Neural cell (in vitro differentiated cells): ENCODE results near the gene PRDM13. TPM values are rescaled to one million over a fixed set of nuclear protein-coding genes. Genes with fewer than 3 reads are reported as not detected.
A peak's percentile ranks its signal among the peaks of the same experiment; 100 is the strongest.

ENCODE experiments used
- H2AFZ ChIP-seq: fragments of 200-600, 300-800 bp; sonication (generic), shearing (Covaris generic); 2 replicates; pipeline ENCODE4 v1.6.0; 2014; ENCODE audit warnings: low read depth, mild to moderate bottlenecking, antibody characterized with exemption, low read length, moderate library complexity
- H3F3A ChIP-seq: fragments of 200-600 bp; shearing (Covaris generic); 2 replicates; pipeline ENCODE4 v1.6.1; 2016; ENCODE audit warnings: mild to moderate bottlenecking, moderate library complexity, mixed read lengths, antibody characterized with exemption, low read length; ENCODE audit not compliant: insufficient read depth, poor library complexity, severe bottlenecking
- H3K27ac ChIP-seq: fragments of 200-600, 300-800 bp; sonication (generic), shearing (Covaris generic); 2 replicates; pipeline ENCODE4 v1.5.1; 2014; ENCODE audit warnings: mild to moderate bottlenecking, low read length, moderate library complexity
- H3K27me3 ChIP-seq: fragments of 300-800, 200-600 bp; sonication (generic), shearing (Covaris generic); 2 replicates; pipeline ENCODE4 v1.6.0; 2014; ENCODE audit warnings: mild to moderate bottlenecking, low read depth, low read length, moderate library complexity; ENCODE audit not compliant: insufficient read depth
- H3K36me3 ChIP-seq: fragments of 300-800, 200-600 bp; sonication (generic), shearing (Covaris generic); 2 replicates; pipeline ENCODE4 v1.5.1; 2014; ENCODE audit warnings: mild to moderate bottlenecking, antibody characterized with exemption, low read length, moderate library complexity; ENCODE audit not compliant: insufficient read depth
- H3K4me2 ChIP-seq: fragments of 300-800, 200-600 bp; sonication (generic), shearing (Covaris generic); 2 replicates; pipeline ENCODE4 v1.6.0; 2014; ENCODE audit warnings: mild to moderate bottlenecking, low read length
- H3K4me3 ChIP-seq: fragments of 300-800, 200-600 bp; sonication (generic), shearing (Covaris generic); 2 replicates; pipeline ENCODE4 v1.5.1; 2014; ENCODE audit warnings: mild to moderate bottlenecking, low read length, moderate library complexity
- H3K79me2 ChIP-seq: fragments of 200-600 bp; shearing (Covaris generic); replicated peaks from 2 replicates; pipeline ENCODE4 v1.6.0; 2014; ENCODE audit warnings: mild to moderate bottlenecking, low read length, moderate library complexity; ENCODE audit not compliant: insufficient read depth
- H3K9ac ChIP-seq: fragments of 300-800, 200-600 bp; sonication (generic), shearing (Covaris generic); 2 replicates; pipeline ENCODE4 v1.6.1; 2016; ENCODE audit warnings: mild to moderate bottlenecking, low read length, mixed read lengths
- H3K9me2 ChIP-seq: fragments of 200-600 bp; shearing (Covaris generic); 2 replicates; pipeline ENCODE4 v1.6.1; 2016; ENCODE audit warnings: mild to moderate bottlenecking, low read length, mixed read lengths; ENCODE audit not compliant: insufficient read depth
- H3K9me3 ChIP-seq: fragments of 200-600, 300-800 bp; sonication (generic), shearing (Covaris generic); 2 replicates; pipeline ENCODE4 v1.6.1; 2016; ENCODE audit warnings: mild to moderate bottlenecking, mixed run types, low read length, moderate library complexity, mixed read lengths
- H4K20me1 ChIP-seq: fragments of 200-600 bp; shearing (Covaris generic); 2 replicates; pipeline ENCODE4 v1.6.1; 2016; ENCODE audit warnings: mild to moderate bottlenecking, mixed run types; ENCODE audit not compliant: insufficient read depth
- EP300 ChIP-seq: fragments of 450-650 bp; conservative IDR thresholded peaks from 2 replicates; pipeline ENCODE4 v1.6.1; 2014; ENCODE audit warnings: antibody characterized with exemption, mild to moderate bottlenecking, moderate library complexity; ENCODE audit not compliant: poor library complexity, severe bottlenecking
- EZH2 ChIP-seq: fragments of 200-600, 300-800 bp; shearing (Covaris generic), sonication (generic); IDR thresholded peaks from 2 replicates; pipeline ENCODE4 v1.6.1; 2014; ENCODE audit warnings: antibody characterized with exemption, low read length, borderline replicate concordance, mild to moderate bottlenecking; ENCODE audit not compliant: insufficient read depth, poor library complexity, severe bottlenecking
- POLR2AphosphoS5 ChIP-seq: IDR thresholded peaks from 2 replicates; pipeline ENCODE4 v1.6.1; 2012
- SMC3 ChIP-seq: fragments of 450-650 bp; conservative IDR thresholded peaks from 2 replicates; pipeline ENCODE4 v1.6.1; 2014; ENCODE audit warnings: antibody characterized with exemption, mild to moderate bottlenecking, moderate library complexity; ENCODE audit not compliant: poor library complexity
- TAF1 ChIP-seq: IDR thresholded peaks from 2 replicates; pipeline ENCODE4 v1.6.1; 2012; ENCODE audit warnings: low read depth
- polyA plus RNA-seq: library from polyadenylated mRNA; depleted of rRNA; stranded (reverse); fragments of >200 nt; gene quantifications from 2 replicates; pipeline ENCODE4 v1.2.3, GENCODE V29; 2014
- TF ChIP-seq, protein P1 (sequence below): IDR thresholded peaks from 2 replicates; pipeline ENCODE4 v1.6.1; 2012; ENCODE audit warnings: borderline replicate concordance

Gene PRDM13
- polyA plus RNA-seq, 1 donor from 2014 or later = not detected

DNA sequence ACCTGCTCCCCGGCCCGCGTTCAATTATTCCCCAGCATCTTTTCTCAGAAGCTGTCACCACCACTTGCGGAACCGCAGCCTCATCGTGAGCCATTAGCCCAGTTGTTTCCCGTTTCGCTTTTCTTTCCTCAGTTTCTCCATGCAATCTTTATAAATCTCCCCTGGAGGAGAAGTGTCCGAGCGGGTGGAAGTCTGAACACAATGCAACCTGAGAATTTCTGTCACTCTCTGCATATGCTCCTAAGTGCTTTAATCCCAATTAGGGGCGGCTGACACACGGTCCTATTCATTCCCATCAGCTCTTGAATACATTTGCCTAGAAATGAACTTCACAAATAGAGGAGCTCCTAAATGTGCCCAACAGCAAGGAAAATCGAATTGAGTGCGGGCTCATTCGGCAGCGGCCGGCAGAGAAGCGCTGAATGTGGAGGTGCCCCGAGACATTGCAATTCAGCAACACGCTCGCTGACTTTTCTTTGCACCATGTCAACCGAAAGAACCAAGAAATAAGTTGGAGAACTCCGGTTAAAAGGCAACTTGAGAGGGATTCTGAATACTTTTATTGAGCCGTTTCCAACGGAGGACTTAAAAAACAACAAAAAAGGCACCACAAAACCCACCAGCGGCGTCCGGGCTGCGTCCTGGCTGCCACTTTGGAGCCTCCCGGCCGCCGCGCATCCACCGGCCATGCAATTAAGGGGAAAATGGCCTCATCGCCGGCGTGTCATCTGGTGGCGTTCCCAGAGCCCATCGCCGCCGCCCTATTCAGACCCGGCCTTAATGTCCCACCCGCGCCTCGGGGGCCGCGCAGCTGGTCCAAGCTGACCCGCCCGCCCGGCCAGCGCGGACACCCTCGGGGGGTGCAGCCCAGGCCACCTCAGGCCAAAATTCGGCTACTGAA, 3.9 kb upstream of the PRDM13 start:
- Histone ChIP-seq H3K27me3 (peaks cover 100% of the 10 kb centered on the region), H3K79me2 (no peaks in the 10 kb centered on the region), H3K9me3 (no peaks in the 10 kb centered on the region), H3K36me3 (no peaks in the 10 kb centered on the region), H3K27ac (no peak overlapping the region), H2AFZ (no peak overlapping the region), H3K4me3 (no peak overlapping the region), H4K20me1 (no peaks in the 10 kb centered on the region), H3K4me2 (no peak overlapping the region), H3F3A (no peaks in the 10 kb centered on the region), H3K9ac (no peak overlapping the region), H3K9me2 (no peaks in the 10 kb centered on the region)
- no peak for TF ChIP-seq SMC3
- peak; percentile 15 for TF ChIP-seq EZH2
- TF ChIP-seq POLR2AphosphoS5 = peak; percentile 21
- no peak for TF ChIP-seq EP300

DNA sequence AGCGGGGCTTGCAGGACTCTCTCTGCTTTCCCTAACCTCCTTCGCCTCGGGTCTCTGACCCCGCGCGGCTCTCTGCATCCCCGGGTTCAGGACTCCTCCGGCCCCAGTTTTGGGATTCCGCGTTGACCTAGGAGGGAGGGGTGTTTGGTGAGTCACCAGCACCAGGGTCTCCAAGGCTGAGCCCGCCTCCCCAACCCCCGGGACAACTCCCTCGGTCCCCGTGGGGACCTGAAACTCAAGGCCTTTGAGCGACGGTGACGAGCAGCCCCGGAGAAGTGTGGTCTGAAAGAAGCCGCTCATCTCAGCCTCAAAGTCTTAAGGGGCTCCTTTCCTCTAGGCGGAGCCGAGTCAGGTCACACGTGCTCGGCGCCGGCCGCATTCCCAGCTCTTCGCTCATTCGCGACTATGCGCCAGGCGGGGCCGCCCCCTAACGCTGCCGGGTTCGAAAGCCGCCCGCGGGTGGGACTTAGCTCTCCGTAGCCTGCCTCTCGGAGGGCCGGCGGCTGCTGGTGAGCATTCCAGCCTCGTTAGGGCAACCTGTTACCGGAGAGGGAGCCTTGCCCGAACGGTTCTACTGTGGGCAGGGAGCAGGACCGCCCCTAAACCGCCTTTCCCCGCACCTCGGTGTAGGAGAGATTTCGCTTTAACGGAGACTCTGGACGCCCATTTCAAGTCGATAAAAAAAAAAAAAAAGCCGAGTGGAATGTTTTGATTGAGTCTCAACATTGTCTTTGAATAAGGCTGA, 3.0 kb upstream of the PRDM13 start:
- H3K36me3 ChIP-seq = no peaks in the 10 kb centered on the region
- H3K4me3 ChIP-seq = peak overlapping the region; percentile 52
- TF ChIP-seq EZH2 (peak; percentile 81), POLR2AphosphoS5 (peak; percentile 54), SMC3 (no peak)
- H3K27me3 ChIP-seq = peaks cover 100% of the 10 kb centered on the region
- H3K9me2 ChIP-seq = no peaks in the 10 kb centered on the region
- no peak overlapping the region for H3K9ac ChIP-seq
- H2AFZ ChIP-seq = no peak overlapping the region
- no peak overlapping the region for H3K27ac ChIP-seq
- no peaks in the 10 kb centered on the region for H3K9me3 ChIP-seq
- no peaks in the 10 kb centered on the region for H3K79me2 ChIP-seq
- H3F3A ChIP-seq = no peaks in the 10 kb centered on the region
- H3K4me2 ChIP-seq = no peak overlapping the region
- no peaks in the 10 kb centered on the region for H4K20me1 ChIP-seq

DNA sequence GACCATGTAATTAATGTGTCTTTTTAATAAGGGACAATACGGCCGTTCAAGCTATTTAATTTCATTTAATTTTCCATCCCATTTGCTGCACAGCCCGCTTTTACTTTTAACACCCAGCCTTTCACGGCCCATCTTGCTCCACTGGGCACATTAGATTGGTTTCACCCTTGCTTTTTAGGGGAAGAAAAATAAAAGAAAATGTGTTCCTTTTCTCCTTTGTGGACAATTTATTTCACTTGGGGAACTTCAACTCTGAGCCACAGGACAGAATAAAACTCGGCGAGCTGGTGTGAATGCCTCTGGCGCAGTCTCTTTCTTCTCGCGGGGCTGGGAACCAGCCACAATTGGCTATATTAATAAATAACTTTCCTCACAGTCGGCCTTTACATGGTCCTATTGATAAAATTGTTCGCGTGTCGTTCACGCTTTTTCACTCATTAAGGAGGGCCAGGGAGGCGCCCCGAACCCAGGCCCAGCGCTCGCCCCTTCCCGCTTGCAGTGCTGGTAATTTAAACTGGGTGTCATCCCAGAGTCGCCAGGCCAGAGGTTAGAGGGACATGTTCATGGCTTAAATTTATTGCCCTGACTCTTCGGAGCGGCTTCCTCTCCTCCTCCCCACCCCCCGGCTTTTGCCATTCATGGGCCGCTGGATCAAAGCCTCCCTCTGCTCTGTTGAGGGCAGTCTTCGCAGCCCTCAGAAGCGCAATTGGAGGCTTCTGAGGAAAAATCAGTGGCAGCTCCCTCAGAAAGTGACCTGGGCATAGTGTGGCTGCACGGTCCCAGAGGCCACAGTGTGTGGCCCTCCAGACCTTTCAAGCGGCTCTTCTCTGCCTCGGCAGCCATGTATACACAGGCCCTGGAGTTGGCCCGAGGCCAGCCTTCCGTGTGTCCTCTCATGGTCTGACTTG, 2.2 kb upstream of the PRDM13 start:
- H3F3A ChIP-seq = no peaks in the 10 kb centered on the region
- H3K27ac ChIP-seq = no peak overlapping the region
- H3K79me2 ChIP-seq = no peaks in the 10 kb centered on the region
- peaks cover 100% of the 10 kb centered on the region for H3K27me3 ChIP-seq
- no peak overlapping the region for H3K9ac ChIP-seq
- no peaks in the 10 kb centered on the region for H3K9me3 ChIP-seq
- no peak overlapping the region for H3K4me3 ChIP-seq
- TF ChIP-seq EP300 = no peak
- TF ChIP-seq, protein P1, sequence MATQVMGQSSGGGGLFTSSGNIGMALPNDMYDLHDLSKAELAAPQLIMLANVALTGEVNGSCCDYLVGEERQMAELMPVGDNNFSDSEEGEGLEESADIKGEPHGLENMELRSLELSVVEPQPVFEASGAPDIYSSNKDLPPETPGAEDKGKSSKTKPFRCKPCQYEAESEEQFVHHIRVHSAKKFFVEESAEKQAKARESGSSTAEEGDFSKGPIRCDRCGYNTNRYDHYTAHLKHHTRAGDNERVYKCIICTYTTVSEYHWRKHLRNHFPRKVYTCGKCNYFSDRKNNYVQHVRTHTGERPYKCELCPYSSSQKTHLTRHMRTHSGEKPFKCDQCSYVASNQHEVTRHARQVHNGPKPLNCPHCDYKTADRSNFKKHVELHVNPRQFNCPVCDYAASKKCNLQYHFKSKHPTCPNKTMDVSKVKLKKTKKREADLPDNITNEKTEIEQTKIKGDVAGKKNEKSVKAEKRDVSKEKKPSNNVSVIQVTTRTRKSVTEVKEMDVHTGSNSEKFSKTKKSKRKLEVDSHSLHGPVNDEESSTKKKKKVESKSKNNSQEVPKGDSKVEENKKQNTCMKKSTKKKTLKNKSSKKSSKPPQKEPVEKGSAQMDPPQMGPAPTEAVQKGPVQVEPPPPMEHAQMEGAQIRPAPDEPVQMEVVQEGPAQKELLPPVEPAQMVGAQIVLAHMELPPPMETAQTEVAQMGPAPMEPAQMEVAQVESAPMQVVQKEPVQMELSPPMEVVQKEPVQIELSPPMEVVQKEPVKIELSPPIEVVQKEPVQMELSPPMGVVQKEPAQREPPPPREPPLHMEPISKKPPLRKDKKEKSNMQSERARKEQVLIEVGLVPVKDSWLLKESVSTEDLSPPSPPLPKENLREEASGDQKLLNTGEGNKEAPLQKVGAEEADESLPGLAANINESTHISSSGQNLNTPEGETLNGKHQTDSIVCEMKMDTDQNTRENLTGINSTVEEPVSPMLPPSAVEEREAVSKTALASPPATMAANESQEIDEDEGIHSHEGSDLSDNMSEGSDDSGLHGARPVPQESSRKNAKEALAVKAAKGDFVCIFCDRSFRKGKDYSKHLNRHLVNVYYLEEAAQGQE = no peak
- no peak for TF ChIP-seq TAF1
- peak; percentile 67 for TF ChIP-seq EZH2
- no peaks in the 10 kb centered on the region for H4K20me1 ChIP-seq
- H3K36me3 ChIP-seq = no peaks in the 10 kb centered on the region
- no peak overlapping the region for H2AFZ ChIP-seq
- H3K4me2 ChIP-seq = no peak overlapping the region
- H3K9me2 ChIP-seq = no peaks in the 10 kb centered on the region
